ENCODE data around the gene CNTNAP2. TPM values are rescaled to one million over a fixed set of nuclear protein-coding genes. Genes with fewer than 3 reads are reported as not detected.

Gene CNTNAP2
- total and polyA plus RNA-seq, 4 donors, result not detected

- ATAC-seq (ENCODE audit: low FRiP score) (no peak), DNase-seq (no peak)
- Histone ChIP-seq H3K27ac (ENCODE audit: low read depth in 1 of 2, low read length in 2 of 2) (no peak overlapping the region), H3K27me3 (ENCODE audit: control insufficient read depth in 1 of 2, insufficient read depth in 2 of 2, low read length in 1 of 2) (no peaks in the 10 kb centered on the region), H3K4me1 (ENCODE audit: control insufficient read depth in 1 of 2, insufficient read depth in 2 of 2, low read length in 2 of 2) (no peaks in the 10 kb centered on the region), H3K36me3 (ENCODE audit: control insufficient read depth in 1 of 2, insufficient read depth in 2 of 2, low read length in 1 of 2) (no peaks in the 10 kb centered on the region), H3K4me3 (ENCODE audit: low read length in 2 of 2) (no peak overlapping the region), H3K9me3 (ENCODE audit: control insufficient read depth, low read length) (no peaks in the 10 kb centered on the region)
- intact Hi-C loops (cut with DNase I), result no loop called here
- WGBS, 2 donors, result 0 to 70% methylated on average over 1 of the region's 1 CpG
These were observed 280.5 kb downstream of the CNTNAP2 start for GRCh38 chr7:146397141-146397540.

DNA sequence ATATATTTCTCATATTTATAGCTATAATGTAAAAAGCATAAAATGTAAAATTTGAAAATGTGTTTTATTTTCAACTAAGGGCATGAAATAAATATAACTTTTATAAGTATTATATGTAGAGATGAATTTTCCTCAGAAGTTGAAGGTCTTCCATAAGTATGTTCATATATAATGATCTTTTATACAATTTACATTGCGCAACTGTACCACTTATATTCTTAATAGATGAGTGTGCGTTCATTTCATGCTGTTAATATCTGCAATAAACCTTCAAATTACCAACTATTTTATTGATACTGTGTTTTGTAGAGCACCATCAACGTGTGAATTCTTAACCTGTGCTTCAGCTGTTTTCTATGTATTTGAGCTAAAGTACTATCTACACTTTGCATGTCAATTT, 285.3 kb downstream of the CNTNAP2 start:
- no peaks in the 10 kb centered on the region for H3K36me3 ChIP-seq (ENCODE audit: control insufficient read depth in 1 of 2, insufficient read depth in 2 of 2, low read length in 1 of 2)
- H3K4me3 ChIP-seq (ENCODE audit: low read length in 2 of 2), result no peak overlapping the region
- ATAC-seq (ENCODE audit: low FRiP score), result no peak
- H3K4me1 ChIP-seq (ENCODE audit: control insufficient read depth in 1 of 2, insufficient read depth in 2 of 2, low read length in 2 of 2), result no peaks in the 10 kb centered on the region
- H3K9me3 ChIP-seq (ENCODE audit: control insufficient read depth, low read length), result no peaks in the 10 kb centered on the region
- H3K27me3 ChIP-seq (ENCODE audit: control insufficient read depth in 1 of 2, insufficient read depth in 2 of 2, low read length in 1 of 2), result no peaks in the 10 kb centered on the region
- 86 to 87% methylated on average over 3 of the region's 3 CpGs for WGBS, 2 donors
- DNase-seq, result no peak
- no peak overlapping the region for H3K27ac ChIP-seq (ENCODE audit: low read depth in 1 of 2, low read length in 2 of 2)
- intact Hi-C loops (cut with DNase I), result no loop called here

DNA sequence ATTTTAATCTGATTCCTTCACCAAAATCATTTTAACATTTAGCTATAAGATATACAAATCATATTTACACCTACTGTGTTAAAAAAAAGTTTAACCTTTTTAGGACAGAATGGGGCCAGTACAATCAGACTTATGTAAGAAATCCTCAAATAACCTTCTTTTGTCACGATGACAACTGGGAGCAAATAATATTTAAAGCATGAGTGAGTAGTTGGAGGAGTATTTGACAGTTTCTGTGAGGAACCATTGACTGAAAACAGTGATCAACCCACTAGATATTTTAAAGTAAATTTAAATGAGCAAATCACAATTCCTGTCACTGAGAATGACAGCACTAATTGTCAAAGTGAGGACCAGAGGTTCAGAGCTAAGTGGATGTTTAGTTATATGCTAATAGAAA, 289.1 kb downstream of the CNTNAP2 start:
- Histone ChIP-seq H3K4me1 (ENCODE audit: control insufficient read depth in 1 of 2, insufficient read depth in 2 of 2, low read length in 2 of 2) (no peaks in the 10 kb centered on the region), H3K27ac (ENCODE audit: low read depth in 1 of 2, low read length in 2 of 2) (no peak overlapping the region), H3K36me3 (ENCODE audit: control insufficient read depth in 1 of 2, insufficient read depth in 2 of 2, low read length in 1 of 2) (no peaks in the 10 kb centered on the region), H3K9me3 (ENCODE audit: control insufficient read depth, low read length) (no peaks in the 10 kb centered on the region), H3K27me3 (ENCODE audit: control insufficient read depth in 1 of 2, insufficient read depth in 2 of 2, low read length in 1 of 2) (no peaks in the 10 kb centered on the region), H3K4me3 (ENCODE audit: low read length in 2 of 2) (no peak overlapping the region)
- no peak for DNase-seq
- no peak for ATAC-seq (ENCODE audit: low FRiP score)
- WGBS, 2 donors, result 48 to 56% methylated on average over 1 of the region's 1 CpG
- intact Hi-C loops (cut with DNase I), result no loop called here

DNA sequence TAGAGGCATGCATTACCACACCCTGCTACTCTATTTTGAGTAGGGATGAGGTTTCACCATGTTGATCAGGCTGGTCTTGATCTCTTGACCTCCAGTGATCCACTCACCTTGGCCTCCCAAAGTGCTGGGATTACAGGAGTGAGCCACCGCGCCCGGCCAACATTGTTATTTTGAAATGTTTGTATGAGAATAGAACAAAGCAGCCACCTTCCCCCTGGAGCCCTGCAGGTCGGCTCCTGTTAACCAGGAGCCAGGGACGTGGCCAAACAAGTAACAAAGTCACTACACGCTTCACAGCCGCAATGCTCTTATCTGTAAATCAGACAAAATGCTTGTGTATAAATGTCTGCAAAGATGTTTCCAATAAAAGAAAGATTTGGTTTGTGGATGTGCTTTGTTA, 295.4 kb downstream of the CNTNAP2 start:
- H3K4me1 ChIP-seq (ENCODE audit: control insufficient read depth in 1 of 2, insufficient read depth in 2 of 2, low read length in 2 of 2), result no peaks in the 10 kb centered on the region
- H3K4me3 ChIP-seq (ENCODE audit: low read length in 2 of 2), result no peak overlapping the region
- H3K27me3 ChIP-seq (ENCODE audit: control insufficient read depth in 1 of 2, insufficient read depth in 2 of 2, low read length in 1 of 2), result no peaks in the 10 kb centered on the region
- H3K27ac ChIP-seq (ENCODE audit: low read depth in 1 of 2, low read length in 2 of 2), result no peak overlapping the region
- H3K9me3 ChIP-seq (ENCODE audit: control insufficient read depth, low read length), result no peaks in the 10 kb centered on the region
- ATAC-seq (ENCODE audit: low FRiP score) (no peak), DNase-seq (peak in 1 of 2 donors; percentile 51)
- no peaks in the 10 kb centered on the region for H3K36me3 ChIP-seq (ENCODE audit: control insufficient read depth in 1 of 2, insufficient read depth in 2 of 2, low read length in 1 of 2)
- intact Hi-C loops (cut with DNase I), result no loop called here
- WGBS, 2 donors, result 62 to 64% methylated on average over 7 of the region's 7 CpGs

GRCh38 chr7:146412781-146413180, 296.2 kb downstream of the CNTNAP2 start:
- Histone ChIP-seq H3K4me1 (ENCODE audit: control insufficient read depth in 1 of 2, insufficient read depth in 2 of 2, low read length in 2 of 2) (no peaks in the 10 kb centered on the region), H3K27me3 (ENCODE audit: control insufficient read depth in 1 of 2, insufficient read depth in 2 of 2, low read length in 1 of 2) (no peaks in the 10 kb centered on the region), H3K4me3 (ENCODE audit: low read length in 2 of 2) (no peak overlapping the region), H3K27ac (ENCODE audit: low read depth in 1 of 2, low read length in 2 of 2) (no peak overlapping the region), H3K9me3 (ENCODE audit: control insufficient read depth, low read length) (no peaks in the 10 kb centered on the region), H3K36me3 (ENCODE audit: control insufficient read depth in 1 of 2, insufficient read depth in 2 of 2, low read length in 1 of 2) (no peaks in the 10 kb centered on the region)
- ATAC-seq (ENCODE audit: low FRiP score) (no peak), DNase-seq (no peak)
- 78 to 80% methylated on average over 3 of the region's 3 CpGs for WGBS, 2 donors
- intact Hi-C loops (cut with DNase I), result no loop called here

GRCh38 chr7:146414373-146414772, 297.8 kb downstream of the CNTNAP2 start:
- no peak for ATAC-seq (ENCODE audit: low FRiP score)
- Histone ChIP-seq H3K4me1 (ENCODE audit: control insufficient read depth in 1 of 2, insufficient read depth in 2 of 2, low read length in 2 of 2) (no peaks in the 10 kb centered on the region), H3K4me3 (ENCODE audit: low read length in 2 of 2) (no peak overlapping the region), H3K9me3 (ENCODE audit: control insufficient read depth, low read length) (no peaks in the 10 kb centered on the region), H3K36me3 (ENCODE audit: control insufficient read depth in 1 of 2, insufficient read depth in 2 of 2, low read length in 1 of 2) (no peaks in the 10 kb centered on the region), H3K27ac (ENCODE audit: low read depth in 1 of 2, low read length in 2 of 2) (no peak overlapping the region), H3K27me3 (ENCODE audit: control insufficient read depth in 1 of 2, insufficient read depth in 2 of 2, low read length in 1 of 2) (no peaks in the 10 kb centered on the region)
- intact Hi-C loops (cut with DNase I), result no loop called here
- WGBS, 2 donors, result 47 to 50% methylated on average over 2 of the region's 2 CpGs
- DNase-seq, result no peak

DNA sequence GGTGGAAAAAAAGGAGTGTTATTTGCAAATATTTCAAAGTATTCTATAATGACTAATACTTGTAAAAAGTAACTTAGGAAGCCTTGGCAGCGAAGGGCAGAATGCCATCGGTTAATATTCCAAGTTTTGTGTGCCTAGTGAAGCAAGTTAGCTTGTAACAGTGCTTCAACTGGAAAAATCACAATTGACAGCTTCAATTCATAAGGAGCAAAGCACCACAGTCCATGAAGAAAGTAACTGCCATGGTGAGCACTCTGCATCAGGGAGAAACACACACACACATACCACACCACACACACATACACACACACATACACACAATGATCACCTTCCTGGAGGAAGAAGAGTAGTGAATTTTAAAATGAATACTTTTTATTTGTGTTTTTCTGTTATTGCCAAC, 298.3 kb downstream of the CNTNAP2 start:
- intact Hi-C loops (cut with DNase I), result no loop called here
- 52 to 53% methylated on average over 2 of the region's 2 CpGs for WGBS, 2 donors
- no peaks in the 10 kb centered on the region for H3K27me3 ChIP-seq (ENCODE audit: control insufficient read depth in 1 of 2, insufficient read depth in 2 of 2, low read length in 1 of 2)
- H3K27ac ChIP-seq (ENCODE audit: low read depth in 1 of 2, low read length in 2 of 2), result no peak overlapping the region
- no peak for ATAC-seq (ENCODE audit: low FRiP score)
- H3K9me3 ChIP-seq (ENCODE audit: control insufficient read depth, low read length), result no peaks in the 10 kb centered on the region
- H3K36me3 ChIP-seq (ENCODE audit: control insufficient read depth in 1 of 2, insufficient read depth in 2 of 2, low read length in 1 of 2), result no peaks in the 10 kb centered on the region
- no peaks in the 10 kb centered on the region for H3K4me1 ChIP-seq (ENCODE audit: control insufficient read depth in 1 of 2, insufficient read depth in 2 of 2, low read length in 2 of 2)
- DNase-seq, result no peak
- no peak overlapping the region for H3K4me3 ChIP-seq (ENCODE audit: low read length in 2 of 2)

DNA sequence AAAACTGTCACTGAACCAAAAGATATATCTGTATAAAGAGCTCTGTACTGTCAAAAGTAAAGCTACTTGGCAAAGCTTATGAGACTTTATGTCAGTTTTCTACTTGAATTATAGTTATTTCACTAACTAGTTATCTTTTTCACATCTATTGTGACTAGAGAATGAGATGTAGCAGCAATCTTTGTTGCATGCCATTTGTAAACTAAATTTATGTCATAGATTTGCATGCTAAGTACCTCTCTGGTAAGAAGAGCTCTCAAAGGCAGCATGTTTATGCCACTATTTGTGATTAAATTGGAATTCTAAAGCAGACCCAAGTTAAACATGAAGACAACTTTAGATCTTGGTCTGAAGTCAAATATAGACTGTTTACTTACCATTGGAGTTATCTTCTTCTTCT, 300.6 kb downstream of the CNTNAP2 start:
- Histone ChIP-seq H3K36me3 (ENCODE audit: control insufficient read depth in 1 of 2, insufficient read depth in 2 of 2, low read length in 1 of 2) (no peaks in the 10 kb centered on the region), H3K4me1 (ENCODE audit: control insufficient read depth in 1 of 2, insufficient read depth in 2 of 2, low read length in 2 of 2) (no peaks in the 10 kb centered on the region), H3K4me3 (ENCODE audit: low read length in 2 of 2) (no peak overlapping the region), H3K27ac (ENCODE audit: low read depth in 1 of 2, low read length in 2 of 2) (no peak overlapping the region), H3K27me3 (ENCODE audit: control insufficient read depth in 1 of 2, insufficient read depth in 2 of 2, low read length in 1 of 2) (no peaks in the 10 kb centered on the region), H3K9me3 (ENCODE audit: control insufficient read depth, low read length) (no peaks in the 10 kb centered on the region)
- DNase-seq (no peak), ATAC-seq (ENCODE audit: low FRiP score) (no peak)
- intact Hi-C loops (cut with DNase I), result no loop called here

DNA sequence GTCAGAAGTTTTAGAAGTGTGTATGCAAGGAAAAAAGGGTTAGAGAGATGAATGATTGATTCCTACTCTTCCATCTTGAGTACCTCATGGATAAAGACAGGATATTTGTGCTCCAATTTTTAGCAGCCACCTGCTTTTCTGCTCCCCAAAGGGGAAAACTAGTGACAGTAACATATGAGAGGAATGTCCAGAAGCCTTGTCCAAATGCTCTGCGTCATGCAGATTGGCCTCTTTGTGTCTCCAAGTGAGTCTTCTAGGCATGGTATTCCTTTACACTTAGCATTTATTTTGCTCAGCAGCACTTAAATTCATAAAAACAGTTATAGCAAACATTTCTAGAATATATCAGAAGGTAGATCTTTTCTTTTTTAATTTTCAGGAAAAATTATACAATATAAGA, 306.8 kb downstream of the CNTNAP2 start:
- 76 to 83% methylated on average over 1 of the region's 1 CpG for WGBS, 2 donors
- H3K27me3 ChIP-seq (ENCODE audit: control insufficient read depth in 1 of 2, insufficient read depth in 2 of 2, low read length in 1 of 2), result no peaks in the 10 kb centered on the region
- H3K27ac ChIP-seq (ENCODE audit: low read depth in 1 of 2, low read length in 2 of 2), result no peak overlapping the region
- no peak overlapping the region for H3K4me3 ChIP-seq (ENCODE audit: low read length in 2 of 2)
- H3K9me3 ChIP-seq (ENCODE audit: control insufficient read depth, low read length), result no peaks in the 10 kb centered on the region
- intact Hi-C loops (cut with DNase I), result loop anchor here in 1 of 2 donors (5.0 kb wide), 1 partner anchor 294 kb away; no protein-coding TSS in a partner anchor
- DNase-seq (no peak), ATAC-seq (ENCODE audit: low FRiP score) (no peak)
- no peaks in the 10 kb centered on the region for H3K36me3 ChIP-seq (ENCODE audit: control insufficient read depth in 1 of 2, insufficient read depth in 2 of 2, low read length in 1 of 2)
- H3K4me1 ChIP-seq (ENCODE audit: control insufficient read depth in 1 of 2, insufficient read depth in 2 of 2, low read length in 2 of 2), result no peaks in the 10 kb centered on the region

All from aorta (tissue), 5 donors.